SU-DHL-6 (cell line): ENCODE data around the gene PTPRN2.

Experiments used
- EZH2phosphoT487 ChIP-seq: fragments of 200-600 bp; sonication (generic), shearing (Covaris generic); conservative IDR thresholded peaks from 2 replicates; pipeline ENCODE4 v1.6.1; 2018; ENCODE audit warnings: mild to moderate bottlenecking, antibody characterized with exemption, low read length, moderate library complexity, mixed read lengths
- TF ChIP-seq, protein P1 (sequence below): fragments of 200-600 bp; sonication (generic); IDR thresholded peaks from one replicate; pipeline ENCODE4 v1.5.1; 2017; ENCODE audit warnings: antibody characterized with exemption, mild to moderate bottlenecking, low read length, moderate library complexity; ENCODE audit not compliant: insufficient read depth, poor library complexity, severe bottlenecking

DNA sequence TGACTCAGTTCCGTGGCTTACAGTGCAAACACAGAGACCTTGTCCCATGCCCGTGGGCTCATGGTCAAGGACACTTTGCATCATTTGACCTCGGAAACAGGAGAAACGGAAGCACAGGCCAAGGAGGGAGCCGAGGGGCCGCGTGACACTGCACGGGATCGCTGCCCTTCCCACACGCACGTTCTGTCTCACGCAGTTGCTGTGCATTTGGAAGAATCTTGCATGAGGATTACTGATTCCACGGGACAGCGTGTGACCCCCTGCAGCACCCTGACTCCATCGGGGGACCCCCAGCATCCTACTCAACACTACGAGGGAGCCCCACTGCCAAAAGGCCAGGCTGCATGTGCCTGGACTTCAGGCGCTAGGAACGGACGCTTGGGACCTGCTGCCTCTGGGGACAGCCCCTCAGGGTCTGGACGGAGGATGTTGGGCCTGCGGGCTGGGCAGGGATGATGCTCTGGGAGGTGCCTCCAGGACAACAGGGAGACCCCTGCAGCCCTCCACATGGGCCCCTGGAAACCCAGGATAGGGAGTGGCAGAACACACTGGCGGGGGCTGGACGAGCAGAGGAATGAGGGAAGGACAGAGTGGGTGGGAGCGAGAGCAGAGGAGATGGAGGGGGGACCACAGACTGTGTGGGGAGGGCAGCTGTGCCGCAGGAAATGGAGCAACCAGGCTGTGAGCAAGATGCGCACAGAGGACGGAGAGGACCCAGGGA is 1028.6 kb downstream of the PTPRN2 start:
- TF ChIP-seq, protein P1, sequence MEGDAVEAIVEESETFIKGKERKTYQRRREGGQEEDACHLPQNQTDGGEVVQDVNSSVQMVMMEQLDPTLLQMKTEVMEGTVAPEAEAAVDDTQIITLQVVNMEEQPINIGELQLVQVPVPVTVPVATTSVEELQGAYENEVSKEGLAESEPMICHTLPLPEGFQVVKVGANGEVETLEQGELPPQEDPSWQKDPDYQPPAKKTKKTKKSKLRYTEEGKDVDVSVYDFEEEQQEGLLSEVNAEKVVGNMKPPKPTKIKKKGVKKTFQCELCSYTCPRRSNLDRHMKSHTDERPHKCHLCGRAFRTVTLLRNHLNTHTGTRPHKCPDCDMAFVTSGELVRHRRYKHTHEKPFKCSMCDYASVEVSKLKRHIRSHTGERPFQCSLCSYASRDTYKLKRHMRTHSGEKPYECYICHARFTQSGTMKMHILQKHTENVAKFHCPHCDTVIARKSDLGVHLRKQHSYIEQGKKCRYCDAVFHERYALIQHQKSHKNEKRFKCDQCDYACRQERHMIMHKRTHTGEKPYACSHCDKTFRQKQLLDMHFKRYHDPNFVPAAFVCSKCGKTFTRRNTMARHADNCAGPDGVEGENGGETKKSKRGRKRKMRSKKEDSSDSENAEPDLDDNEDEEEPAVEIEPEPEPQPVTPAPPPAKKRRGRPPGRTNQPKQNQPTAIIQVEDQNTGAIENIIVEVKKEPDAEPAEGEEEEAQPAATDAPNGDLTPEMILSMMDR = no peak
- no peak for TF ChIP-seq EZH2phosphoT487
